ENCODE results near the gene ATG16L1.

The ATG16L1 gene

DNA sequence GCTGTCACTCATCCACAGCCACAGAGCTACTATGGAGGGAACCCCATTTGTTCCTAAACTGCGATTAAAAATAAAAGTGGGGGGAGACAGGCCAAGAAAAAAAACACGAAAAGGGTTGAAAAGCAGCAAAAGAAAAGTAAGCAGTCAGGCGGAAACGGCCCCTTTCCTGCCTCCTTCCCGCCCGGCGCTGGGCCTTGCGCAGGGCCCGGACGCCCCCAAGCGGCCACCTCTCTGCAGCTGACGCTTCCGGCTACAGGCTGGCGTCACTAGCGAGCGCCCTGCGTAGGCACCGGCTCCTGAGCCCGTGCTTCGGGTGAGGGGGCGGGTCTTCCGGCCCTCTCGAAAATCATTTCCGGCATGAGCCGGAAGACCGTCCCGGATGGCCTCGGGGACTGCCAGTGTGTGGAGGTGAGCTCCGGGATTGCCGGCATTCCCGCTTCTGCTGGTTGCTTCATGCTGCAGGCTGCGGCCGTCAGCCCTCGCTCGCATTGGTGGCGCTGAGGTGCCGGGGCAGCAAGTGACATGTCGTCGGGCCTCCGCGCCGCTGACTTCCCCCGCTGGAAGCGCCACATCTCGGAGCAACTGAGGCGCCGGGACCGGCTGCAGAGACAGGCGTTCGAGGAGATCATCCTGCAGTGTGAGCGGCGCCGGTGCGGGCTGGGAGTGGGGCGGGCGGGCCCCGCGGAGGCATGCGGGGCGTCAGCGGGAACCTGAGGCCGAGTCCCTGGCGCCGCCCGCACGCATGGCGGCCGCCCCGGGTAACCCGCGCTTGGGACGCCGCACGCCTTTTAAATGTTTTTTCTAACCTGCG lies at the start of gene ATG16L1:
ATG16L1 (plus strand) TSS at position 368 of the 811 bp plus-strand sequence; CDS start at position 523, 155 bp downstream.
- H3K4me3 Mint-ChIP-seq: peak within 1 kb of the TSS; percentile 84
- no peaks in the 10 kb centered on the region for H3K9me3 Mint-ChIP-seq
- DNase-seq (ENCODE audit: low spot score in 2 of 2) (peak; percentile 92 to 94), ATAC-seq (peak; percentile 94)
- peaks cover 25% of the 10 kb centered on the region for H3K36me3 Mint-ChIP-seq
- peak within 1 kb of the TSS; percentile 92 for H3K27ac Mint-ChIP-seq
- peaks cover 51% of the 10 kb centered on the region for H3K4me1 Mint-ChIP-seq

DNA sequence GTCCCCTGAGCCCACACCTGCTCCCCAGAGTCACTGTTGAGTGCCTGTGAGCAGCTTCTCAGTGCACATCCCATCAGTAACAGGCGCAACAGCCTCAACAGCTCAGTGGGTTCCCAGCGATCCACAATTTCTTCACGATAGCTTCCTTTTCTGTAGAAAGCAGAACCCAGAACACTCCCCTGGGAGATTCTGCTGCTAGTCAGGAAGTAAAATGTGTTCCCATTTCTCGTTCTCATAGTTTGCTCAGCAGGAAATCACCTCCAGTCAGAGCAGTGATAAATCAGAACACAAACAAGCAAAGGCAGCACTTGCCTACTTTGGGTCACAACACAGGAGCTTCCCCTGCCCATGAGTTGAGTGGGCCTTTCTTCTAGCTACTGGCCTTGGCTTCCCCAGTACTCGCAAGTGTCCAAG lies 48.9 kb upstream of the ATG16L1 start:
- Mint-ChIP-seq H3K36me3 (peaks cover 85% of the 10 kb centered on the region), H3K27ac (peak overlapping the region; percentile 88), H3K9me3 (no peaks in the 10 kb centered on the region), H3K4me1 (peaks cover 15% of the 10 kb centered on the region), H3K4me3 (no peak overlapping the region)
- DNase-seq (ENCODE audit: low spot score in 2 of 2) (no peak), ATAC-seq (no peak)

DNA sequence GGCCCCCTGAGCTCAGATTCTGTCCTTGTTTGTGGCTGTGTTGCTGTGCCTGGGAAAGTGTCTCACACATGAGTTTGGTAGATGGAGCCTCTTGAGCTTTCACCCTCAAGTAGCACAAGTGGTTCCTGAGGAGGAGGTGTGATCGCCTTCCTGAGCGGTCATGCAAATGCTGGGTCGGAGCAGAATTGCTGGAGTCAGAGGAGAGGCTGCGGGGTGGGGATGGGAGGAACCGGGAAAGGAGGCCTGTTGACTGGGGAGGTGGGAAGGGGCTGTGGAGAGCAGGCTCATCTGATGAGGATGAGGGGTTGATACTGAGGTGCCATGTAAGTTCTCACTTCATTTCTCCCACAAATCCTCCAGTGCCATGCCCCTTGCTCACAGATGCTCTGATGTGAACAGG lies 48.4 kb upstream of the ATG16L1 start:
- Mint-ChIP-seq H3K9me3 (no peaks in the 10 kb centered on the region), H3K4me3 (no peak overlapping the region), H3K36me3 (peaks cover 85% of the 10 kb centered on the region), H3K4me1 (peaks cover 12% of the 10 kb centered on the region), H3K27ac (peak overlapping the region; percentile 88)
- no peak for ATAC-seq
- DNase-seq (ENCODE audit: low spot score in 2 of 2): no peak

DNA sequence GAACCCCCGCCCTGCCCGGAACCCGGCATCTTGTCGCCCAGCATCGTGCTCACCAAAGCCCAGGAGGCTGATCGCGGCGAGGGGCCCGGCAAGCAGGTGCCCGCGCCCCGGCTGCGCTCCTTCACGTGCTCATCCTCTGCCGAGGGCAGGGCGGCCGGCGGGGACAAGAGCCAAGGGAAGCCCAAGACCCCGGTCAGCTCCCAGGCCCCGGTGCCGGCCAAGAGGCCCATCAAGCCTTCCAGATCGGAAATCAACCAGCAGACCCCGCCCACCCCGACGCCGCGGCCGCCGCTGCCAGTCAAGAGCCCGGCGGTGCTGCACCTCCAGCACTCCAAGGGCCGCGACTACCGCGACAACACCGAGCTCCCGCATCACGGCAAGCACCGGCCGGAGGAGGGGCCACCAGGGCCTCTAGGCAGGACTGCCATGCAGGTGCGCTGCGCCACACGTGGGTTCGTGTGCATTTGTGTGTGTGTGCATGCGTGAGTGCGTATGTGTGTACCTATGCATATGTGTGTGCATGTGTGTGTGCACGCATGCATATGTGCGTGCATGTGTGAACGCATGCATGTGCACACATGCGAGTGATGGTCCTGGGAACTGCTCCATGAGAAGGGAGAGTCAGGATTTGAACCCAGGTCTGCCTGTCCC lies 47.1 kb upstream of the ATG16L1 start:
- ATAC-seq (no peak), DNase-seq (ENCODE audit: low spot score in 2 of 2) (no peak)
- Mint-ChIP-seq H3K9me3 (no peaks in the 10 kb centered on the region), H3K4me1 (peaks cover 18% of the 10 kb centered on the region), H3K27ac (peak overlapping the region; percentile 88), H3K36me3 (peaks cover 77% of the 10 kb centered on the region), H3K4me3 (no peak overlapping the region)

DNA sequence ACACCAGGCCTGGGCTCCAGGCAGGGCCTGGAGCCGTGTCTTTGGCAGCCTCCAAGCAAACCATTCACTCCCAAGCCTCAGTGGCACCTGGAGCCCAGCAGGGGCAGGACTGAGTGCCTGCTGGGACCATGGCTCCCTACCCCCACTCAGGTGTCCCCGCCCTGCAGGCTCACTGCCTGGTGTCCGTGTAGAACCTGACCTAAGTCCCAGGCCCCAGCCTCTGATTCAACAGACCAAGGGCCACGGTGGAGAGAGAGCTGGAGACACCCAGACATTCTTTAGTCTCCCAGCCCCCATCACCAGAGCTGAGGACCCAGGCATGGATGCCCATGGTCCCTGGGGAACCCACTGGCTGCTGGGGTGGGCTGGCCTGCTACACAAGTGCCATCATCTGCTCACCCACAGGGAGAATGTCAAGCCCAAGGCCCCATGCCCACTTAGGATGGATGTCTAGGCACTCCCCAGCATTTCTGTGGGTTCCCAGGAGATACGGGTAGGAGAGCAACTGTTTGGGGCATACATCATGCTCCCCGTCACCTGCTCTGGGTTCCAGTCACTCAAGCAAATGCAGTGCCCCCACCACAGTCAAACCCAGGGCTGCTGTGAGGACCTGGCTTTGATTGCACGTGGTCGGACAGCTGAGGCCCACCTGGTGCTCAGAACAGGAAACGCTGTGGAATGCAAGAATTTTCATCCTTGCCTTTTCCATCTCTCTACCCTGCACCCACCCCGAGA lies 42.9 kb upstream of the ATG16L1 start:
- H3K4me1 Mint-ChIP-seq: peaks cover 11% of the 10 kb centered on the region
- DNase-seq (ENCODE audit: low spot score in 2 of 2) (no peak), ATAC-seq (peak; percentile 25)
- no peaks in the 10 kb centered on the region for H3K9me3 Mint-ChIP-seq
- H3K27ac Mint-ChIP-seq: peak overlapping the region; percentile 55
- no peak overlapping the region for H3K4me3 Mint-ChIP-seq
- H3K36me3 Mint-ChIP-seq: peaks cover 50% of the 10 kb centered on the region

DNA sequence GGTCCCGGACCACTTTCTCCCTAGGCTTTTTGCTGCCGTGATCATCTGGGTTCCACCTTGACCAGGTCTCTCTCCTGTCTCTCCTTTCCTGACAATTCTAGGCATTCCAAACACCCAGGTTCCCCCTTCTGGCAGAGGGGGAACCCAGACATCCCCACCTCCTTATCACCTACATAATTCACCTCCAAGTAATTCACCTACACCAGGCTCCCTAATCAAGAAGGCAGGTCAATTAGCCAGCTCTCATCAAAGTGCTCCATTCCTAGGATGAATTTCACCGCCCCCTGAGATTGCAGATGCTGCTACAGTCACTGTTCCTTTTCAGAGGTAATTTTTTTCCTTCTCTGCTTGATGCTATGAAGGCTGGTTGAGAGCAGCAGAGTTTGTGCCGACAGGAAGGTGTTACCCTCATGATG lies 42.3 kb upstream of the ATG16L1 start:
- H3K4me3 Mint-ChIP-seq: no peak overlapping the region
- H3K4me1 Mint-ChIP-seq: peaks cover 11% of the 10 kb centered on the region
- H3K36me3 Mint-ChIP-seq: peaks cover 45% of the 10 kb centered on the region

DNA sequence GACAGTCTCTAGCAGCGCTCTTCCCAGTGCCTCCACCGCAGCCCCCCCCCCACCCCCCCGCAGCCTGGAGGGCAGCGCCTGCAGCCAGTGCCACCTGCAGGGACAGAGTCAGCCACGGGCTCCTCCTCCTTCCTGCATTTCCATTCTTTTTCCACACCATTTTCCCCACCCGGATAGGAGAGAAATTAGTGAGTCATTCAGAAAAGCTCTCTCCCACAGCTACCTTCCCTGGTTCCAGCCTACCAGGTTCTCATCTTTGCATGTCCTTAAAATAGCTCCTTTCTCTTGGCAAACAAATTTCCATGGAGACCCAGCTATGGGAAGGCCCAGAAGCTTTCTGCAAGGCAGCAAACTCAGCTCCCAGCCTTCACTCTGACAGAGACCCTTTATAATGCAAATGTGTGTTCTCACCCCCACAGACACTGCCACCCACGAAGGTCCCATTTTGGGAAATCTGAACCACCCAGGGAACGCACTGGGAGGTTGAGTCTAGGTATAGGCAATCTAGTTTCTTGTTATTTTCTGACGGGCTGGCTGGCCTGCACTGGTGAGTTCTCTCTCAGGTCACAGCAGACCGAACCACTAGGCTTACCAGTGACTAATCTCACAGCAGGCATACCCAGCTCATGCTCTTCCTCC lies 41.8 kb upstream of the ATG16L1 start:
- peak overlapping the region; percentile 55 for H3K27ac Mint-ChIP-seq
- ATAC-seq (no peak), DNase-seq (ENCODE audit: low spot score in 2 of 2) (no peak)
- peaks cover 42% of the 10 kb centered on the region for H3K36me3 Mint-ChIP-seq
- H3K4me3 Mint-ChIP-seq: no peak overlapping the region
- H3K4me1 Mint-ChIP-seq: peaks cover 11% of the 10 kb centered on the region
- H3K9me3 Mint-ChIP-seq: no peaks in the 10 kb centered on the region

More for the DNA sequence above, 42.3 kb upstream of the ATG16L1 start:
- no peaks in the 10 kb centered on the region for H3K9me3 Mint-ChIP-seq
- ATAC-seq (no peak), DNase-seq (ENCODE audit: low spot score in 2 of 2) (no peak)
- peak overlapping the region; percentile 55 for H3K27ac Mint-ChIP-seq

DNA sequence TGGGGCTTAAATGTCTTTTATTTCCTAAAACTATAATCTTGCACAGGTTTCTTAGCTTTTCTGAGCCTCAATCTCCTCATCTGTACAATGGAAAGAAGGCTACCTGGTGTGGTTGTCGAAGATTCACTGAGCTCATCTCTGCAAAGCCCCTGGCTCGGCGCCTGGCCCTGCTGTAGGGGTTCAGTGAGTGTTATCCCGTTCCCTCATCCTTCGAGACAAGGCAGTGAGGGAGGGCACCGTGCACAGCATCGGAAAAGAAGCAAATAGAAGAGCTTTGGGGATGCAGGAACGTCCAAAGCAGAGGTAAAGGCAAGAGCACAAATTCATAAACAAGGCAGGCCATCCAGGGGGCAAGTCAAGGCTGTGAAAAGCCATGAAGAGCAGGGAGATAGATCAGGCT lies 41.2 kb upstream of the ATG16L1 start:
- DNase-seq (ENCODE audit: low spot score in 2 of 2) (no peak), ATAC-seq (no peak)
- Mint-ChIP-seq H3K4me1 (peaks cover 11% of the 10 kb centered on the region), H3K4me3 (no peak overlapping the region), H3K36me3 (peaks cover 36% of the 10 kb centered on the region), H3K9me3 (no peaks in the 10 kb centered on the region), H3K27ac (peak overlapping the region; percentile 55)

DNA sequence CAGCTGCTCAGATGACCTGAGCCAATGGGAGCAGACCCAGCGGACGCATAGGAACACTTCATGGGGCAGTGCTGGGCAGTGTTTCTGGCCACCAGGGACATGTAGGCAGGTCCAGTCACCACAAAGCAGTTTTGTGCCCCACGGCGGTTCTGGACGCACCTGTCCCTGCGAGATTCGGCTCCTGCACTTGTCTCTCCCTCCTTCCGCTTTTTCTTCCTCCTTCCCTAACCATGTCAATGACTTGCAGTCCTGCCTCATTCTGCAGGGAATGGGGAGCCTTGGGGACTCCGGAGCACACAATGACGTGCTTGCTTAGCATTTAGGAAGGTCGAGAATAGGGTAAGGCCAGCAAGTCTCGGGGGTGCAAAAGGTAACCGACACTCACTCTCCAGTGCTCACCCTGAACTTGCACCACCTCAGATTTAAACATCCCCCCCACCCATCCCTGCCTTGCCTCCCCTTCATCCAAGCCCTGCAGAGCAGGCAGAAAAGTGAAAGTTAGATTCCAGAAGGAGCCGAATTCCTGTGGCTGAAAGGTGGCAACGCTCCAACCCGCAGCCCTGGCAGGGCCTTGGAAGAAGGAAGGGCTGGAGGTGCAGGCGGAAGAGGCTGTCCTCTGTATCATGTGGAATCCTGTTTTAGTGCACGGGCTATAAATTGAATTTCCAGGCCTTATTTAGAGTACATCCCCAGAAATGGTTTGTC lies 40.5 kb upstream of the ATG16L1 start:
- DNase-seq (ENCODE audit: low spot score in 2 of 2): no peak
- H3K27ac Mint-ChIP-seq: peak overlapping the region; percentile 55
- ATAC-seq: no peak

DNA sequence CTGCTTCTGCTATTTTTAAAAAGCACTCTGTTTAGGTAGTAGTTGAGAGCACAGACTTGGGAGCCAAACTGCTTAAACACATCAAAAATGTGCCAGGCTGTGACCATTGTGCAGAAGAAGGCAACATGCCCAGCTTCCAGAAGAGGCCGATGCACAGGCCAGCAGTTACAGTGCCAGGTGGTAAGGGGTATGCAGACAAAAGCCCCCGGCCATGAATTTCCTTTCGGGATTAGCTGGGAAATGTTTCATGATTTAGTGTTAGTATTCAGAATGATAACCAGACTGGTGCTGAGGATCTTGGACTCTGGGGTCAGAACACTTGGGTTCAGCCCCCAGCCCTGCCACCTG lies 40.0 kb upstream of the ATG16L1 start:
- ATAC-seq (no peak), DNase-seq (ENCODE audit: low spot score in 2 of 2) (no peak)
- Mint-ChIP-seq H3K36me3 (peaks cover 28% of the 10 kb centered on the region), H3K4me1 (peaks cover 11% of the 10 kb centered on the region), H3K27ac (no peak overlapping the region), H3K9me3 (no peaks in the 10 kb centered on the region), H3K4me3 (no peak overlapping the region)

More for the DNA sequence above, 40.5 kb upstream of the ATG16L1 start:
- H3K4me3 Mint-ChIP-seq: no peak overlapping the region
- H3K36me3 Mint-ChIP-seq: peaks cover 28% of the 10 kb centered on the region
- H3K9me3 Mint-ChIP-seq: no peaks in the 10 kb centered on the region
- peaks cover 11% of the 10 kb centered on the region for H3K4me1 Mint-ChIP-seq

DNA sequence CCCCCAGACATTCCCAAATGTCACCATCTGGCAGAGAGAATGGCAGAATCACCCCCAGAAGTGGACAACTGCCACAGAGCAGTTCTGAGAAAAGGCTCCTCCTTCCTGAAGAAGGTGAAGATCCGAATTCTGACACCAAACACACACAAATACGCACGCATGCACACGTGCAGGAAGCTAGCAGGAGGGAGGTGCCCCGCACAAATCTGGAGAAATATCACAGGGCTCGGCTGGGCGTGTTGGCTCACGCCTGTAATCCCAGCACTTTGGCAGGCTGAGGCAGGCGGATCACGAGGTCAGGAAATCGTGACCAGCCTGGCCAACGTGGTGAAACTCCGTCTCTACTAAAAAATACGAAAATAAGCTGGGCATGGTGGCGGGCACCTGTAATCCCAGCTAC lies 38.5 kb upstream of the ATG16L1 start:
- peaks cover 11% of the 10 kb centered on the region for H3K4me1 Mint-ChIP-seq
- DNase-seq (ENCODE audit: low spot score in 2 of 2) (no peak), ATAC-seq (no peak)
- H3K4me3 Mint-ChIP-seq: no peak overlapping the region
- peak overlapping the region; percentile 4 for H3K27ac Mint-ChIP-seq
- H3K9me3 Mint-ChIP-seq: no peaks in the 10 kb centered on the region
- peaks cover 18% of the 10 kb centered on the region for H3K36me3 Mint-ChIP-seq

DNA sequence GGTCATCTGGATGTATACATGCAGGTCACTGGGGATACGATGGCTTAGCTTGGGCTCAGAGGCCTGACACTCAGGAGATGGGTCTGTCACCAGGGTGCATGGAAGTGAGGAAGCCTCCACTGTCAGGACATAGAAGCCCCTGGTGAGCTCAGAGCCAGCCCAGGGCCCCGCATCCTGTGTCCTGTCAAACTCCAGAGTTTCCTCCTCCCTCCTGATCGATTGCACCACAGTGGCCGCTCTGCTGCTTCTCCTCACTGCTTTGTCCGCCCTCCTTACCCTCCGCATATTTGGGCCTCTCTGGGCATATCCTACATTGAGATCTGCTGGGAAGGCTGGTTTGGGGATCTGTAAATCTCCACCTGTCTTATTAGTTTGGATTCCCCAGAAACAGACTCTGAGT lies 37.5 kb upstream of the ATG16L1 start:
- no peak overlapping the region for H3K4me3 Mint-ChIP-seq
- no peak overlapping the region for H3K27ac Mint-ChIP-seq
- ATAC-seq (no peak), DNase-seq (ENCODE audit: low spot score in 2 of 2) (no peak)
- H3K36me3 Mint-ChIP-seq: peaks cover 12% of the 10 kb centered on the region
- peaks cover 9% of the 10 kb centered on the region for H3K4me1 Mint-ChIP-seq
- no peaks in the 10 kb centered on the region for H3K9me3 Mint-ChIP-seq

DNA sequence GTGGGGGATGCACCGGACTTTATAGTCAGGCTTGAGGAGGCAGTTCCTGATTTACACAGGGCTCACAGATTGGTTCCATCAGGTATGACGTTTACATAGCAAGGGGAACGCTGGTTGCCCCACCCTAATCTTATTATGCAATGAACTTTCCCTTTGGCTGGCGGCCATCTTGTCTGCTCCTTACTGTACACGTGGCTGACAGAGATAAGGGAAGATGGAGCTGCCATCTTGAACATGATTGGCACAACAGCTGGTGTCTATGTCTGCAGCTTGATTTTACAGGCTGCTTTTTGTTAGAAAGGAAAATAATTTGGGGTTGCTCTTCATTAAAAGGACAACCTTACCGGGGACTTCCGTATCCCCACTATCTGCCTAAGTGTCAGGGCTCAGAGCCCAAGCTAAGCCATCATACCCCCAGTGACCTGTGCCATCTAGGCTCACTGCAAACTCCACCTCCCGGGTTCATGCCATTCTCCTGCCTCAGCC lies 33.5 kb upstream of the ATG16L1 start:
- H3K27ac Mint-ChIP-seq: no peak overlapping the region
- no peaks in the 10 kb centered on the region for H3K36me3 Mint-ChIP-seq
- no peak overlapping the region for H3K4me3 Mint-ChIP-seq
- ATAC-seq (no peak), DNase-seq (ENCODE audit: low spot score in 2 of 2) (no peak)
- H3K4me1 Mint-ChIP-seq: no peaks in the 10 kb centered on the region
- H3K9me3 Mint-ChIP-seq: no peaks in the 10 kb centered on the region

DNA sequence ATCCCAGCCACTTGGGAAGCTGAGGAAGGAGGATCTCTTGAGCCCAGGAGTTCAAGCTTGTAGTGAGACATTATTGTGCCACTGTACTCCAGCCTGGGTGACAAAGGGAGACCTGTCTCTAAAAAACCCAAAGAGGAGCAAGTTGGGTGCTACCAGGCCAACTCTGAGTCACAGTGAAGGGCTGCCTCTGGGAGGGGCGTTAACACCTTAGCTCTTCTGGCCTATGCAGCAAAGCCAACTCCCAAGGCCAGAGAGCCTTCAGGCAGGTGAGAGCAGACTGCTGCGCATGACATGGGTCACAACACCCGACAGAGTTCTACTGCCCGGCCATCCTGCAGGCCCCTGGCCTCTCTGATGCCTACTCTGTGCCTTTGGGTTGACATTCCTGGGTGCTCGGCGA lies 32.6 kb upstream of the ATG16L1 start:
- H3K4me3 Mint-ChIP-seq: no peak overlapping the region
- DNase-seq (ENCODE audit: low spot score in 2 of 2) (no peak), ATAC-seq (no peak)
- H3K27ac Mint-ChIP-seq: peak overlapping the region; percentile 44
- H3K9me3 Mint-ChIP-seq: no peaks in the 10 kb centered on the region
- H3K4me1 Mint-ChIP-seq: no peaks in the 10 kb centered on the region
- H3K36me3 Mint-ChIP-seq: no peaks in the 10 kb centered on the region
